K562 (cell line): ENCODE data around the gene UBE3B. TPM values are rescaled to one million over a fixed set of nuclear protein-coding genes. Genes with fewer than 3 reads are reported as not detected.

Experiments
- ATAC-seq: fragments of 200-7000 bp; cut with Tn5 transposase; 3 replicates; pipeline ENCODE4 v1.9.1; 2020; ENCODE audit warnings: moderate library complexity
- BruUV-seq: library from RNA; stranded (reverse); fragments of 400-500 nt; replicated peaks from 2 replicates; lab custom pipeline; 2021; lab: Mats Ljungman, UMichigan
- CTCF ChIA-PET: fragments of 300-600 bp; formaldehyde crosslinking; extraction: SDS; loops from one replicate; lab custom pipeline; 2021; ENCODE audit warnings: low intra/inter-chr PET ratio; lab: Yijun Ruan, JAX
- POLR2A ChIA-PET: fragments of 300-600, 350-650 bp; sonication (Branson Sonifier 250); formaldehyde crosslinking; extraction: SDS; loops from one replicate; lab custom pipeline; 2021; ENCODE audit warnings: antibody characterized with exemption, inconsistent platforms; lab: Yijun Ruan, JAX
- DNase-seq, 4 experiments: peaks; one replicate each; pipeline versions ENCODE4 v3.0.0 to v3.0.0-alpha.2; 2011 to 2018; ENCODE audit warnings: low spot score in 3 of 4, mixed read lengths in 3 of 4; ENCODE audit errors: extremely low read depth in 1 of 4
- FAIRE-seq: peaks from 2 replicates; lab custom pipeline; 2011; peaks lifted over from hg19 to GRCh38; lab: Jason Lieb, UNC
- H2AFZ ChIP-seq: 2 replicates; pipeline ENCODE4 v1.6.0; 2011; ENCODE audit warnings: low read depth, low read length, control low read depth, inconsistent platforms
- H3K27ac ChIP-seq: fragments of 200-600 bp; 3 replicates; pipeline ENCODE4 v1.8.0; 2011; ENCODE audit warnings: low read depth, mild to moderate bottlenecking, control low read depth, inconsistent platforms, low read length, moderate library complexity, mixed read lengths; ENCODE audit errors: extremely low read depth
- H3K27me3 ChIP-seq, 2 experiments: fragments of 300-600 bp in 1 of 2; 2 replicates in 1 of 2; 3 replicates in 1 of 2; pipeline versions ENCODE4 v1.6.0 to v1.8.0; 2011; ENCODE audit warnings: inconsistent platforms in 2 of 2, low read length in 2 of 2, mild to moderate bottlenecking in 1 of 2, mixed read lengths in 1 of 2, moderate library complexity in 1 of 2; ENCODE audit not compliant: control insufficient read depth in 2 of 2, insufficient read depth in 2 of 2
- H3K36me3 ChIP-seq: fragments of 300-600 bp; 3 replicates; pipeline ENCODE4 v1.8.0; 2011; ENCODE audit warnings: mild to moderate bottlenecking, low read length, inconsistent platforms; ENCODE audit not compliant: control insufficient read depth, insufficient read depth
- H3K4me1 ChIP-seq, 2 experiments: fragments of 200-600 bp in 1 of 2; replicated peaks in 1 of 2; 2 replicates in 1 of 2; 3 replicates in 1 of 2; pipeline versions ENCODE4 v1.5.1 to v1.8.0; 2011; ENCODE audit warnings: inconsistent platforms in 2 of 2, low read length in 2 of 2, mild to moderate bottlenecking in 1 of 2, mixed read lengths in 1 of 2, moderate library complexity in 1 of 2; ENCODE audit not compliant: control insufficient read depth in 2 of 2, insufficient read depth in 2 of 2
- H3K4me2 ChIP-seq: 2 replicates; pipeline ENCODE4 v1.6.1; 2011; ENCODE audit warnings: low read length, control low read depth, inconsistent platforms, mixed read lengths; ENCODE audit not compliant: insufficient read depth
- H3K4me3 ChIP-seq: fragments of 200-600 bp; sonication (generic), shearing (Covaris generic); 2 replicates; pipeline ENCODE4 v1.5.1; 2016; ENCODE audit warnings: control low read depth, inconsistent platforms
- H3K79me2 ChIP-seq: fragments of 200-600 bp; 3 replicates; pipeline ENCODE4 v1.8.0; 2011; ENCODE audit warnings: low read length, inconsistent platforms; ENCODE audit not compliant: control insufficient read depth, insufficient read depth
- H3K9ac ChIP-seq, 2 experiments: 2 replicates each; pipeline versions ENCODE4 v1.6.0 to v1.6.1; 2011; ENCODE audit warnings: low read depth in 2 of 2, low read length in 2 of 2, control low read depth in 1 of 2, inconsistent platforms in 1 of 2, mild to moderate bottlenecking in 1 of 2, mixed read lengths in 1 of 2; ENCODE audit not compliant: insufficient read depth in 1 of 2
- H3K9me1 ChIP-seq: one replicate; pipeline ENCODE4 v1.6.0; 2011; ENCODE audit warnings: inconsistent platforms, mild to moderate bottlenecking, low read length, moderate library complexity; ENCODE audit not compliant: control insufficient read depth, insufficient read depth
- H3K9me3 ChIP-seq: replicated peaks from 2 replicates; pipeline ENCODE4 v1.5.1; 2011; ENCODE audit warnings: low read depth, low read length, inconsistent platforms; ENCODE audit not compliant: control insufficient read depth, insufficient read depth
- H4K20me1 ChIP-seq: replicated peaks from 2 replicates; pipeline ENCODE4 v1.6.1; 2011; ENCODE audit warnings: low read length, inconsistent platforms, mixed read lengths; ENCODE audit not compliant: control insufficient read depth, insufficient read depth
- C11orf30 ChIP-seq: fragments of 450-650 bp; IDR thresholded peaks from 2 replicates; pipeline ENCODE4 v1.6.1; 2016; ENCODE audit warnings: low read depth, mild to moderate bottlenecking
- CBX2 ChIP-seq: fragments of 200-600 bp; sonication (generic); IDR thresholded peaks from one replicate; pipeline ENCODE4 v1.6.1; 2012; ENCODE audit warnings: mild to moderate bottlenecking, low read length, inconsistent platforms; ENCODE audit not compliant: insufficient read depth, poor library complexity, severe bottlenecking
- SP2 ChIP-seq: IDR thresholded peaks from 2 replicates; pipeline ENCODE4 v1.6.1; 2011; ENCODE audit warnings: mild to moderate bottlenecking, low read depth, low read length, moderate library complexity; ENCODE audit not compliant: poor library complexity, severe bottlenecking; ENCODE audit errors: extremely low read depth
- ZNF316 ChIP-seq: fragments of 450-650 bp; IDR thresholded peaks from 2 replicates; pipeline ENCODE4 v1.6.1; 2016
- ZNF436 ChIP-seq: fragments of 250-450, 450-650 bp; sonication (Bioruptor Pico); formaldehyde crosslinking; IDR thresholded peaks from 2 replicates; pipeline ENCODE4 v1.7.0; 2020; ENCODE audit warnings: mild to moderate bottlenecking
- ZNF75A ChIP-seq: fragments of 450-650 bp; formaldehyde crosslinking; IDR thresholded peaks from 2 replicates; pipeline ENCODE4 v1.4.0; 2020; ENCODE audit warnings: mild to moderate bottlenecking
- WGBS: fragments of 100-300 bp; shearing (Covaris generic); methylation state at CpG from one replicate; pipeline ENCODE4 v1.1.6; 2016; ENCODE audit warnings: low coverage, mixed read lengths; ENCODE audit not compliant: insufficient coverage; ENCODE audit errors: missing lambda C conversion rate; 5-methylcytosine and 5-hydroxymethylcytosine counted together
- in situ Hi-C: fragments of 300-500 bp; cut with MboI; formaldehyde crosslinking; loops from 4 replicates; pipeline ENCODE4 v1.15.0; 2018; ENCODE audit warnings: inconsistent platforms, mixed read lengths
- intact Hi-C: fragments of 100-400 bp; cut with micrococcal nuclease; formaldehyde crosslinking; loops from 2 replicates; pipeline ENCODE4 v1.14.2; 2022
- polyA plus RNA-seq, 8 experiments: library from polyadenylated mRNA; depleted of rRNA in 4 of 8; stranded (reverse) in 5 of 8; unstranded in 3 of 8; fragments of >200 nt; fragmentation: Nextera tagmentation in 2 of 8; fragmentation: Illumina TruSeq in 1 of 8; extraction: Ambion mirVana in 2 of 8; extraction: Trizol in 1 of 8; gene quantifications; 2 replicates each; pipeline versions ENCODE4 v1.2.1 to v1.2.3, GENCODE V29; 2011 to 2014; ENCODE audit warnings: inconsistent platforms in 1 of 8, missing spikeins in 1 of 8
- total RNA-seq, 7 experiments: library from RNA; depleted of rRNA in 6 of 7; stranded (reverse); fragments of >200 nt in 6 of 7; fragmentation: Illumina TruSeq in 2 of 7; extraction: Trizol in 2 of 7; gene quantifications; 2 replicates each; pipeline versions ENCODE4 v1.2.1 to v1.2.3, GENCODE V29; 2011 to 2021; ENCODE audit warnings: low replicate concordance in 1 of 7
- TF ChIP-seq, protein P1 (sequence below): fragments of 450-650 bp; IDR thresholded peaks from 2 replicates; pipeline ENCODE4 v1.6.1; 2016; ENCODE audit warnings: low read depth

Gene UBE3B
- total and polyA plus RNA-seq, 9 of the 15 experiments (the other 6 are each of a cell fraction or from before 2014, with no cell fraction given) = 7.6 to 23.6 (median 15.5) TPM

DNA sequence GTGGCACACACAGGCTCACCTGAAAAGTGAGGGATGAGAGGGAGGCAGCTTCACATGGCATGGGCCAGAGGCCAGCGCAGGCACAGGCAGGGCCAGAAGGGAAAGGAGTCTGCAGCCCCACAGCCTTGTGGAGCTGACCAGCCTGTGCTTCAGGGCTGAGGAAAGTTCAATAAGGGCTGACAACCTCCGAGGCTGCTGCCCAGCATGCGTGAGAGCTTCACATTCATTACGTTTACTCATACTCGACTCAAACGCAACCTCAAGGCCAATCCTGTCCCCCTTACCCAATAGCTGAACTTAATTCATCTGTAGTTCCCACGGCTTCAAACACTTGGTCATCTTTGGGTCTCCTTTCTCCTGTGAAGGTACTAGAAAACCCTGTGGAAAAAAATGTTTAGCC, 91.1 kb downstream of the UBE3B start:
- Histone ChIP-seq H3K27ac (no peak overlapping the region), H2AFZ (no peak overlapping the region), H3K27me3 (no peaks in the 10 kb centered on the region), H3K36me3 (peaks cover 73% of the 10 kb centered on the region; the same call in 2 of the 3 replicates), H4K20me1 (no peaks in the 10 kb centered on the region), H3K4me2 (no peak overlapping the region), H3K4me3 (no peak overlapping the region), H3K9ac (no peak overlapping the region), H3K9me1 (no peaks in the 10 kb centered on the region), H3K9me3 (no peaks in the 10 kb centered on the region), H3K79me2 (peaks cover 8% of the 10 kb centered on the region; the same call in 2 of the 3 replicates), H3K4me1 (peaks cover 6 to 11% of the 10 kb centered on the region in 2 experiments; a peak in 3 of 5 replicates)
- no TSS peak for BruUV-seq
- in situ Hi-C loops (no loop called here), intact Hi-C loops (no loop called here)
- CTCF ChIA-PET = no interaction called here
- POLR2A ChIA-PET = interaction anchor here (0.6 to 1.0 kb wide), 2 partner anchors 9 to 45 kb away, joined by 4 to 5 read pairs; no protein-coding TSS in a partner anchor
- FAIRE-seq (no peak), DNase-seq (no peak), ATAC-seq (no peak)
- 86% methylated on average over 7 of the region's 7 CpGs for WGBS
- TF ChIP-seq SP2 = no peak
- no peak for TF ChIP-seq ZNF436 (CRISPR knock-in tag)
- TF ChIP-seq CBX2 = no peak
- TF ChIP-seq ZNF75A = no peak
- TF ChIP-seq ZNF316 = no peak
- TF ChIP-seq C11orf30 = no peak
- TF ChIP-seq, protein P1, sequence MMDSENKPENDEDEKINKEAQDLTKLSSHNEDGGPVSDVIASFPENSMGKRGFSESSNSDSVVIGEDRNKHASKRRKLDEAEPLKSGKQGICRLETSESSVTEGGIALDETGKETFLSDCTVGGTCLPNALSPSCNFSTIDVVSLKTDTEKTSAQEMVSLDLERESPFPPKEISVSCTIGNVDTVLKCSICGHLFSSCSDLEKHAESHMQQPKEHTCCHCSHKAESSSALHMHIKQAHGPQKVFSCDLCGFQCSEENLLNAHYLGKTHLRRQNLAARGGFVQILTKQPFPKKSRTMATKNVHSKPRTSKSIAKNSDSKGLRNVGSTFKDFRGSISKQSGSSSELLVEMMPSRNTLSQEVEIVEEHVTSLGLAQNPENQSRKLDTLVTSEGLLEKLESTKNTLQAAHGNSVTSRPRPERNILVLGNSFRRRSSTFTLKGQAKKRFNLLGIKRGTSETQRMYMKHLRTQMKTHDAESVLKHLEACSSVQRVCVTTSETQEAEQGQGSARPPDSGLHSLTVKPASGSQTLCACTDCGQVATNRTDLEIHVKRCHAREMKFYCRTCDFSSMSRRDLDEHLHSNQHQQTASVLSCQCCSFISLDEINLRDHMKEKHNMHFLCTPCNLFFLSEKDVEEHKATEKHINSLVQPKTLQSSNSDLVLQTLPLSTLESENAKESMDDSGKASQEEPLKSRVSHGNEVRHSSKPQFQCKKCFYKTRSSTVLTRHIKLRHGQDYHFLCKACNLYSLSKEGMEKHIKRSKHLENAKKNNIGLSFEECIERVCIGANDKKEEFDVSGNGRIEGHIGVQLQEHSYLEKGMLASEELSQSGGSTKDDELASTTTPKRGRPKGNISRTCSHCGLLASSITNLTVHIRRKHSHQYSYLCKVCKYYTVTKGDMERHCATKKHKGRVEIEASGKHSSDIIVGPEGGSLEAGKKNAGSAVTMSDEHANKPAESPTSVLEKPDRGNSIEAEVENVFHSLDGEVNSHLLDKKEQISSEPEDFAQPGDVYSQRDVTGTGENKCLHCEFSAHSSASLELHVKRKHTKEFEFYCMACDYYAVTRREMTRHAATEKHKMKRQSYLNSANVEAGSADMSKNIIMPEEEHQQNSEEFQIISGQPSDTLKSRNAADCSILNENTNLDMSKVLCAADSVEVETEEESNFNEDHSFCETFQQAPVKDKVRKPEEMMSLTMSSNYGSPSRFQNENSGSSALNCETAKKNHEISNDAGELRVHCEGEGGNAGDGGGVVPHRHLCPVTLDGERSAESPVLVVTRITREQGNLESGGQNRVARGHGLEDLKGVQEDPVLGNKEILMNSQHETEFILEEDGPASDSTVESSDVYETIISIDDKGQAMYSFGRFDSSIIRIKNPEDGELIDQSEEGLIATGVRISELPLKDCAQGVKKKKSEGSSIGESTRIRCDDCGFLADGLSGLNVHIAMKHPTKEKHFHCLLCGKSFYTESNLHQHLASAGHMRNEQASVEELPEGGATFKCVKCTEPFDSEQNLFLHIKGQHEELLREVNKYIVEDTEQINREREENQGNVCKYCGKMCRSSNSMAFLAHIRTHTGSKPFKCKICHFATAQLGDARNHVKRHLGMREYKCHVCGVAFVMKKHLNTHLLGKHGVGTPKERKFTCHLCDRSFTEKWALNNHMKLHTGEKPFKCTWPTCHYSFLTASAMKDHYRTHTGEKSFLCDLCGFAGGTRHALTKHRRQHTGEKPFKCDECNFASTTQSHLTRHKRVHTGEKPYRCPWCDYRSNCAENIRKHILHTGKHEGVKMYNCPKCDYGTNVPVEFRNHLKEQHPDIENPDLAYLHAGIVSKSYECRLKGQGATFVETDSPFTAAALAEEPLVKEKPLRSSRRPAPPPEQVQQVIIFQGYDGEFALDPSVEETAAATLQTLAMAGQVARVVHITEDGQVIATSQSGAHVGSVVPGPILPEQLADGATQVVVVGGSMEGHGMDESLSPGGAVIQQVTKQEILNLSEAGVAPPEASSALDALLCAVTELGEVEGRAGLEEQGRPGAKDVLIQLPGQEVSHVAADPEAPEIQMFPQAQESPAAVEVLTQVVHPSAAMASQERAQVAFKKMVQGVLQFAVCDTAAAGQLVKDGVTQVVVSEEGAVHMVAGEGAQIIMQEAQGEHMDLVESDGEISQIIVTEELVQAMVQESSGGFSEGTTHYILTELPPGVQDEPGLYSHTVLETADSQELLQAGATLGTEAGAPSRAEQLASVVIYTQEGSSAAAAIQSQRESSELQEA = no peak
